SK-N-SH (cell line): ENCODE data around the gene TMEM248. TPM values are rescaled to one million over a fixed set of nuclear protein-coding genes. Genes with fewer than 3 reads are reported as not detected.

Experiments used
- CTCF ChIA-PET: fragments of 300-600, 350-600 bp; formaldehyde crosslinking; extraction: SDS; loops from one replicate; lab custom pipeline; 2021; lab: Yijun Ruan, JAX
- POLR2A ChIA-PET: fragments of 350-600 bp; sonication (Branson Sonifier 250); formaldehyde crosslinking; extraction: SDS; loops from one replicate; lab custom pipeline; 2020; ENCODE audit warnings: antibody characterized with exemption, inconsistent platforms; lab: Yijun Ruan, JAX
- DNase-seq: peaks from one replicate; pipeline ENCODE4 v3.0.0; 2012
- H2AFZ ChIP-seq: fragments of 200-600 bp; sonication (generic); 2 replicates; pipeline ENCODE4 v1.8.1; 2016; ENCODE audit warnings: antibody characterized with exemption, mild to moderate bottlenecking, low read depth
- H3F3A ChIP-seq: fragments of 200-600 bp; sonication (generic); replicated peaks from 2 replicates; pipeline ENCODE3; 2016; ENCODE audit warnings: antibody characterized with exemption, mild to moderate bottlenecking; ENCODE audit not compliant: insufficient read depth
- H3K27ac ChIP-seq, 2 experiments: fragments of 200-500 bp in 1 of 2; fragments of 200-600 bp in 1 of 2; sonication (Bioruptor generic) in 1 of 2; sonication (generic), shearing (Covaris generic) in 1 of 2; 2 replicates each; pipeline versions ENCODE4 v1.5.1 to v1.6.1; 2014 to 2016; ENCODE audit warnings: low read depth in 2 of 2, inconsistent platforms in 1 of 2, low read length in 1 of 2, mild to moderate bottlenecking in 1 of 2, mixed read lengths in 1 of 2
- H3K27me3 ChIP-seq: fragments of 200-600 bp; sonication (generic), shearing (Covaris generic); 2 replicates; pipeline ENCODE4 v1.6.1; 2016; ENCODE audit warnings: mixed run types; ENCODE audit not compliant: insufficient read depth
- H3K36me3 ChIP-seq, 2 experiments: fragments of 200-500 bp in 1 of 2; fragments of 200-600 bp in 1 of 2; sonication (Bioruptor generic) in 1 of 2; sonication (generic) in 1 of 2; replicated peaks in 1 of 2; 2 replicates each; pipeline versions ENCODE3 to v1.5.1; 2014 to 2016; ENCODE audit warnings: low read length in 1 of 2, mild to moderate bottlenecking in 1 of 2; ENCODE audit not compliant: insufficient read depth in 2 of 2, control insufficient read depth in 1 of 2
- H3K4me1 ChIP-seq, 2 experiments: fragments of 200-500 bp in 1 of 2; fragments of 200-600 bp in 1 of 2; sonication (Bioruptor generic) in 1 of 2; sonication (generic), shearing (Covaris generic) in 1 of 2; 2 replicates each; pipeline versions ENCODE4 v1.5.1 to v1.6.1; 2014 to 2016; ENCODE audit warnings: low read depth in 1 of 2, low read length in 1 of 2, mixed run types in 1 of 2; ENCODE audit not compliant: insufficient read depth in 2 of 2, control insufficient read depth in 1 of 2
- H3K4me2 ChIP-seq: fragments of 200-600 bp; sonication (generic), shearing (Covaris generic); 2 replicates; pipeline ENCODE4 v1.6.1; 2017; ENCODE audit warnings: mixed run types
- H3K4me3 ChIP-seq, 2 experiments: fragments of 200-500 bp in 1 of 2; fragments of 200-600 bp in 1 of 2; sonication (Bioruptor generic) in 1 of 2; sonication (generic), shearing (Covaris generic) in 1 of 2; 2 replicates each; pipeline versions ENCODE4 v1.5.1 to v1.8.1; 2014 to 2016; ENCODE audit warnings: low read depth in 2 of 2, inconsistent platforms in 1 of 2, low read length in 1 of 2, mild to moderate bottlenecking in 1 of 2, mixed read lengths in 1 of 2, moderate library complexity in 1 of 2
- H3K79me2 ChIP-seq: fragments of 200-600 bp; sonication (generic); 2 replicates; pipeline ENCODE4 v1.8.1; 2017; ENCODE audit warnings: mild to moderate bottlenecking; ENCODE audit not compliant: insufficient read depth
- H3K9ac ChIP-seq: fragments of 200-600 bp; sonication (generic); 2 replicates; pipeline ENCODE4 v1.6.1; 2017; ENCODE audit warnings: mixed run types
- H3K9me2 ChIP-seq: fragments of 200-600 bp; sonication (generic); 2 replicates; pipeline ENCODE4 v1.6.1; 2017; ENCODE audit warnings: mixed run types
- H3K9me3 ChIP-seq: fragments of 200-600 bp; sonication (generic); 2 replicates; pipeline ENCODE4 v1.6.1; 2017; ENCODE audit warnings: mixed run types, mild to moderate bottlenecking, moderate library complexity
- H4K20me1 ChIP-seq: fragments of 200-600 bp; sonication (generic); 2 replicates; pipeline ENCODE4 v1.6.1; 2017; ENCODE audit warnings: mild to moderate bottlenecking, mixed run types; ENCODE audit not compliant: insufficient read depth
- CTCF ChIP-seq: fragments of 200-600 bp; sonication (generic); IDR thresholded peaks from 2 replicates; pipeline ENCODE4 v1.6.1; 2017; ENCODE audit warnings: antibody characterized with exemption, mild to moderate bottlenecking, moderate library complexity
- ELF1 ChIP-seq: IDR thresholded peaks from 2 replicates; pipeline ENCODE4 v1.4.0; 2012
- EZH2phosphoT487 ChIP-seq: fragments of 200-600 bp; sonication (generic); IDR thresholded peaks from 2 replicates; pipeline ENCODE4 v1.6.1; 2017; ENCODE audit warnings: low read depth, mixed run types, mild to moderate bottlenecking, antibody characterized with exemption, moderate library complexity, borderline replicate concordance
- FOSL2 ChIP-seq: IDR thresholded peaks from 2 replicates; pipeline ENCODE4 v1.4.0; 2012; ENCODE audit warnings: low read depth, mild to moderate bottlenecking, moderate library complexity, borderline replicate concordance
- FOXJ3 ChIP-seq: sonication (generic); formaldehyde crosslinking; IDR thresholded peaks from 2 replicates; pipeline ENCODE4 v1.5.1; 2020; ENCODE audit warnings: mild to moderate bottlenecking, missing genetic modification reagents
- FOXM1 ChIP-seq: IDR thresholded peaks from 2 replicates; pipeline ENCODE4 v1.4.0; 2012; ENCODE audit warnings: low read depth, mild to moderate bottlenecking
- GABPA ChIP-seq: IDR thresholded peaks from 2 replicates; pipeline ENCODE4 v1.4.0; 2012; ENCODE audit warnings: low read depth, mild to moderate bottlenecking
- JUND ChIP-seq: IDR thresholded peaks from 2 replicates; pipeline ENCODE4 v1.4.0; 2012
- NFIC ChIP-seq: IDR thresholded peaks from 2 replicates; pipeline ENCODE4 v1.4.0; 2012; ENCODE audit warnings: borderline replicate concordance
- NRF1 ChIP-seq: IDR thresholded peaks from 2 replicates; pipeline ENCODE4 v1.6.1; 2012; ENCODE audit warnings: low read depth, mild to moderate bottlenecking, low read length
- POLR2AphosphoS5 ChIP-seq: IDR thresholded peaks from 2 replicates; pipeline ENCODE4 v1.6.1; 2012; ENCODE audit warnings: low read depth, low read length
- SMC3 ChIP-seq: IDR thresholded peaks from 2 replicates; pipeline ENCODE4 v1.6.1; 2012; ENCODE audit warnings: low read depth, low read length, improper control_type of control experiment
- TAF1 ChIP-seq: IDR thresholded peaks from 2 replicates; pipeline ENCODE4 v1.6.1; 2012; ENCODE audit warnings: low read depth, mild to moderate bottlenecking, low read length, moderate library complexity, borderline replicate concordance
- YY1 ChIP-seq: IDR thresholded peaks from 2 replicates; pipeline ENCODE4 v1.4.0; 2012; ENCODE audit warnings: low read depth, mild to moderate bottlenecking
- WGBS: methylation state at CpG from one replicate; pipeline ENCODE4 v1.1.6; 2017; ENCODE audit warnings: low lambda C conversion rate; 5-methylcytosine and 5-hydroxymethylcytosine counted together
- polyA plus RNA-seq, 3 experiments: library from polyadenylated mRNA; depleted of rRNA; stranded (reverse); fragments of >200 nt; gene quantifications; 2 replicates each; pipeline ENCODE4 v1.2.3, GENCODE V29; 2012
- TF ChIP-seq, protein P1 (sequence below): IDR thresholded peaks from 2 replicates; pipeline ENCODE4 v1.6.1; 2012; ENCODE audit warnings: mild to moderate bottlenecking, low read depth, low read length, moderate library complexity

TMEM248 gene
- polyA plus RNA-seq, 1 of the 3 experiments (the other 2 are of a cell fraction) = 185 TPM

DNA sequence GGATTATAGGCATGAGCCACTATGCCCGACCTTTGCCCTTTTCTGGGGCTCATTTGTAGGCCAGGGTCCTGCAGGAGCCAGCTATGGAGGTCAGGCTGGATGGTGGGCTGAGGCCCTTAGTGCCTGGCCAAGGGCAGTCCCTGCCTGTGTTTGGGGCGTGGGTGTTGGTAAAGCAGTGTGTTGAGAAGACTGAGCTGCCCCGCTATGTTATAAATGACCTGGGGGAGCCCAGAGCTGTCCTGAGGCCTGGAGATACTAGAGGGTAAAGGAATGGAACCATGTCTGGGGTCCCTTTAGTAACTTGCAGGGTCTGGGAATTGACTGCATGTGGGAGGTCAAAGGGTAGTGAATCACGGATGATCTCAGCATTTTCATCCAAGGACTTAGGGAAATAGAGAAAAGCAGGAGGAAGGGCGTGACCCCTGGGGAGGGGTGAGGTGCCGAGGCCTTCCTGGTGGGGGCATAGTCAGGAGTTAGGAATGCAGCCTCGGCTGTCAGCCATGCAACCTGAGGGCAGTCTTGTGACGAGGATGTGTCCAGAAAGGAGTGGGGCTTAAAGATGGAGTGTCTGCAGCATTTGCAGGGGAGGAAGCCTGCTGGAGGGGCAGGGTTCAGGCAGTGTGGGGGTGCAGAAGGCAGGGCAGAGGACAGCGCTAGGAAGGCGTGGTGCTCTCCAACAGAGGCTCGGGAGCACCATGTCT lies 31.5 kb downstream of the TMEM248 start (continued):
- TF ChIP-seq POLR2AphosphoS5 (no peak), FOSL2 (peak; percentile 44; the same call in 1 of the 2 replicates), GABPA (no peak), EZH2phosphoT487 (no peak), FOXJ3 (CRISPR knock-in tag) (no peak)

DNA sequence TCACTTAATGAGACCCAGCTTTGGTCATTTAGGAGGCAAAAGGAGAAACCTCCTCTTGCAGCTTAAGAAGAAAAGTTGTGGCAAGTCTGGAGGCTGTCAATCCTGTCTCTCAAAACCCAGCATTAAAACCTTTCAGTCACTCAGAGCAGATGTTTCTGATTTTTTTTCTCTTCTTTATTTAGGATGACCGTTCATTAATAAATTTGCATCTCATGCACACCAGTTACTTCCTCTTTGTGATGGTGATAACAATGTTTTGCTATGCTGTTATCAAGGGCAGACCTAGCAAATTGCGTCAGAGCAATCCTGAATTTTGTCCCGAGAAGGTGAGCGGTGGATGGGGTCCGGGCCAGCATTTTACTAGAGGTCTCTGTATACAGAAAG lies 32.0 kb downstream of the TMEM248 start:
- ChIA-PET CTCF (interaction anchor here (1.1 kb wide), 1 partner anchor 397 kb away, joined by 3 read pairs; no protein-coding TSS in a partner anchor), POLR2A (no interaction called here)
- Histone ChIP-seq H3K36me3 (peaks cover 62 to 93% of the 10 kb centered on the region in 2 experiments), H3K9me3 (no peaks in the 10 kb centered on the region), H3K9me2 (no peaks in the 10 kb centered on the region), H3K79me2 (peaks cover 14% of the 10 kb centered on the region; the same call in 1 of the 2 replicates), H3K9ac (no peak overlapping the region), H3K4me3 (no peak overlapping the region), H3K27me3 (no peaks in the 10 kb centered on the region), H3K4me1 (peaks cover 0 to 9% of the 10 kb centered on the region in 2 experiments; a peak in 1 of 4 replicates), H3F3A (no peaks in the 10 kb centered on the region), H3K4me2 (peak overlapping the region; percentile 17; the same call in 1 of the 2 replicates), H3K27ac (0 out of 4 replicates have a peak overlapping the region, but pooled peaks of 1 of the 2 experiments have one; percentile 6), H2AFZ (no peak overlapping the region), H4K20me1 (no peaks in the 10 kb centered on the region)
- TF ChIP-seq EZH2phosphoT487 (no peak), YY1 (no peak), CTCF (no peak), FOXM1 (no peak), JUND (no peak), FOXJ3 (CRISPR knock-in tag) (no peak), NFIC (no peak), ELF1 (no peak), TAF1 (no peak), NRF1 (no peak), SMC3 (no peak)
- TF ChIP-seq, protein P1, sequence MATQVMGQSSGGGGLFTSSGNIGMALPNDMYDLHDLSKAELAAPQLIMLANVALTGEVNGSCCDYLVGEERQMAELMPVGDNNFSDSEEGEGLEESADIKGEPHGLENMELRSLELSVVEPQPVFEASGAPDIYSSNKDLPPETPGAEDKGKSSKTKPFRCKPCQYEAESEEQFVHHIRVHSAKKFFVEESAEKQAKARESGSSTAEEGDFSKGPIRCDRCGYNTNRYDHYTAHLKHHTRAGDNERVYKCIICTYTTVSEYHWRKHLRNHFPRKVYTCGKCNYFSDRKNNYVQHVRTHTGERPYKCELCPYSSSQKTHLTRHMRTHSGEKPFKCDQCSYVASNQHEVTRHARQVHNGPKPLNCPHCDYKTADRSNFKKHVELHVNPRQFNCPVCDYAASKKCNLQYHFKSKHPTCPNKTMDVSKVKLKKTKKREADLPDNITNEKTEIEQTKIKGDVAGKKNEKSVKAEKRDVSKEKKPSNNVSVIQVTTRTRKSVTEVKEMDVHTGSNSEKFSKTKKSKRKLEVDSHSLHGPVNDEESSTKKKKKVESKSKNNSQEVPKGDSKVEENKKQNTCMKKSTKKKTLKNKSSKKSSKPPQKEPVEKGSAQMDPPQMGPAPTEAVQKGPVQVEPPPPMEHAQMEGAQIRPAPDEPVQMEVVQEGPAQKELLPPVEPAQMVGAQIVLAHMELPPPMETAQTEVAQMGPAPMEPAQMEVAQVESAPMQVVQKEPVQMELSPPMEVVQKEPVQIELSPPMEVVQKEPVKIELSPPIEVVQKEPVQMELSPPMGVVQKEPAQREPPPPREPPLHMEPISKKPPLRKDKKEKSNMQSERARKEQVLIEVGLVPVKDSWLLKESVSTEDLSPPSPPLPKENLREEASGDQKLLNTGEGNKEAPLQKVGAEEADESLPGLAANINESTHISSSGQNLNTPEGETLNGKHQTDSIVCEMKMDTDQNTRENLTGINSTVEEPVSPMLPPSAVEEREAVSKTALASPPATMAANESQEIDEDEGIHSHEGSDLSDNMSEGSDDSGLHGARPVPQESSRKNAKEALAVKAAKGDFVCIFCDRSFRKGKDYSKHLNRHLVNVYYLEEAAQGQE = no peak
- no peak for DNase-seq
- WGBS = 93% methylated on average over 5 of the region's 5 CpGs
